B cell (primary cell): ENCODE results near the gene PAN2.

Source experiments
- EZH2 ChIP-seq: IDR thresholded peaks from 2 replicates; pipeline ENCODE4 v1.6.1; 2012; ENCODE audit warnings: borderline replicate concordance, low read depth, mild to moderate bottlenecking, moderate library complexity, low read length; ENCODE audit not compliant: insufficient read depth, poor library complexity, severe bottlenecking
- TF ChIP-seq, protein P1 (sequence below): fragments of 200-600 bp; IDR thresholded peaks from one replicate; pipeline ENCODE4 v1.8.0; 2022; ENCODE audit warnings: antibody characterized with exemption, mild to moderate bottlenecking

DNA sequence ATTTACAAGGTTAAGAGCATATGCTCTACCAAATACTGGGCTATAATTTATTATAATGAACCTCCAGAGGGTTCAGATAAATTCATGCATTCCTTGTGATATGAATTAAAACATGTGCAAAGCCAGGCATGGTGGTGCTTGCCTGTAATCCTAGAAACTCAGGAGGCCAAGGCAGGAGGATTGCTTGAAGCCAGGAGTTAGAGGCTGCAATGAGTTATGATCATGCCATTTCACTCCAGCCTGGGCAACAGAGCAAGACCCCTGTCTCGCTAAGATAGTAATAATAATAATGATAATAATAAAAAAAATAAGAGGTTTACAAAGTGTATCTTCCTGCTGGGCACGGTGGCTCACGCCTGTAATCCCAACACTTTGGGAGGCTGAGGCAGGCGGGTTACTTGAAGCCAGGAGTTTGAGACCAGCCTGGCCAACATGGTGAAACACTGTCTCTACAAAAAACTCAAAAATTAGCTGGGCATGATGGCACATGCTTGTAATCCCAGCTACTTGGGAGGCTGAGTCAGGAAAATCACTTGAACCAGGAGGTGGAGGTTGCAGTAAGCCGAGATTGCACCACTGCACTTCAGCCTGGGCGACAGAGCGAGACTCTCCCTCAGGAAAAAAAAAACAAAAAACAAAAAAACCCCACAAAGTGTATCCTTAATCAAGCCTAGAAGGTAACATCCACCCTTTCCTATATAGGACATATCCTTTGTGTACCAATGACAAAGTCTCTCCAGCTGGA lies 26.4 kb downstream of the PAN2 start:
- TF ChIP-seq EZH2, result no peak
- TF ChIP-seq, protein P1, sequence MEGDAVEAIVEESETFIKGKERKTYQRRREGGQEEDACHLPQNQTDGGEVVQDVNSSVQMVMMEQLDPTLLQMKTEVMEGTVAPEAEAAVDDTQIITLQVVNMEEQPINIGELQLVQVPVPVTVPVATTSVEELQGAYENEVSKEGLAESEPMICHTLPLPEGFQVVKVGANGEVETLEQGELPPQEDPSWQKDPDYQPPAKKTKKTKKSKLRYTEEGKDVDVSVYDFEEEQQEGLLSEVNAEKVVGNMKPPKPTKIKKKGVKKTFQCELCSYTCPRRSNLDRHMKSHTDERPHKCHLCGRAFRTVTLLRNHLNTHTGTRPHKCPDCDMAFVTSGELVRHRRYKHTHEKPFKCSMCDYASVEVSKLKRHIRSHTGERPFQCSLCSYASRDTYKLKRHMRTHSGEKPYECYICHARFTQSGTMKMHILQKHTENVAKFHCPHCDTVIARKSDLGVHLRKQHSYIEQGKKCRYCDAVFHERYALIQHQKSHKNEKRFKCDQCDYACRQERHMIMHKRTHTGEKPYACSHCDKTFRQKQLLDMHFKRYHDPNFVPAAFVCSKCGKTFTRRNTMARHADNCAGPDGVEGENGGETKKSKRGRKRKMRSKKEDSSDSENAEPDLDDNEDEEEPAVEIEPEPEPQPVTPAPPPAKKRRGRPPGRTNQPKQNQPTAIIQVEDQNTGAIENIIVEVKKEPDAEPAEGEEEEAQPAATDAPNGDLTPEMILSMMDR, result no peak
